ENCODE measurements around the gene LDLRAD3. TPM values are rescaled to one million over a fixed set of nuclear protein-coding genes. Genes with fewer than 3 reads are reported as not detected.
"Not testable (repeated sequence)": the region's sequence is repeated elsewhere in the genome, so short reads cannot be mapped to it uniquely, and the experiment has no call there.

LDLRAD3 gene
- total RNA-seq, 1 experiment from 2014 or later = 19.0 TPM

DNA sequence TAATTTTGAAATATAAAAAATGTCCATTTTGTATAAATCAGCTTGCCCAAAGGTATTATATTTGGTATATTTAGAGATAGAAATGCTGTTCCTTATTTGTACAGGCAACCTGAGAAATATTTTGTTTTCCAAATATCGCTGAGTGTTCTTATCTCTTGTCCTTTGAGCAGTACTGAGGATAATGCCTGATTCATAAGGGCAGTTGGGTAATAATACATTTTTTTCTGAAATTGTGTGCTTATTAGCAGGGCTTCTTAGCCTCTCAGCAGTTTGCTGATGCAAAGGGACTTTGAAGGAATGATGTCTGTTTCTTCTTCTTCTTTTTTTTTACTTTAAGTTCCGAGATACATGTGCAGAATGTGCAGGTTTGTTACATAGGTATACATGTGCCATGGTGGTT, 69.1 kb downstream of the LDLRAD3 start:
- intact Hi-C loops (cut with micrococcal nuclease) = no loop called here
- no peaks in the 10 kb centered on the region for H3K36me3 ChIP-seq (ENCODE audit: control insufficient read depth in 1 of 2, insufficient read depth in 2 of 2, low read length in 2 of 2)
- TF ChIP-seq, protein P1, sequence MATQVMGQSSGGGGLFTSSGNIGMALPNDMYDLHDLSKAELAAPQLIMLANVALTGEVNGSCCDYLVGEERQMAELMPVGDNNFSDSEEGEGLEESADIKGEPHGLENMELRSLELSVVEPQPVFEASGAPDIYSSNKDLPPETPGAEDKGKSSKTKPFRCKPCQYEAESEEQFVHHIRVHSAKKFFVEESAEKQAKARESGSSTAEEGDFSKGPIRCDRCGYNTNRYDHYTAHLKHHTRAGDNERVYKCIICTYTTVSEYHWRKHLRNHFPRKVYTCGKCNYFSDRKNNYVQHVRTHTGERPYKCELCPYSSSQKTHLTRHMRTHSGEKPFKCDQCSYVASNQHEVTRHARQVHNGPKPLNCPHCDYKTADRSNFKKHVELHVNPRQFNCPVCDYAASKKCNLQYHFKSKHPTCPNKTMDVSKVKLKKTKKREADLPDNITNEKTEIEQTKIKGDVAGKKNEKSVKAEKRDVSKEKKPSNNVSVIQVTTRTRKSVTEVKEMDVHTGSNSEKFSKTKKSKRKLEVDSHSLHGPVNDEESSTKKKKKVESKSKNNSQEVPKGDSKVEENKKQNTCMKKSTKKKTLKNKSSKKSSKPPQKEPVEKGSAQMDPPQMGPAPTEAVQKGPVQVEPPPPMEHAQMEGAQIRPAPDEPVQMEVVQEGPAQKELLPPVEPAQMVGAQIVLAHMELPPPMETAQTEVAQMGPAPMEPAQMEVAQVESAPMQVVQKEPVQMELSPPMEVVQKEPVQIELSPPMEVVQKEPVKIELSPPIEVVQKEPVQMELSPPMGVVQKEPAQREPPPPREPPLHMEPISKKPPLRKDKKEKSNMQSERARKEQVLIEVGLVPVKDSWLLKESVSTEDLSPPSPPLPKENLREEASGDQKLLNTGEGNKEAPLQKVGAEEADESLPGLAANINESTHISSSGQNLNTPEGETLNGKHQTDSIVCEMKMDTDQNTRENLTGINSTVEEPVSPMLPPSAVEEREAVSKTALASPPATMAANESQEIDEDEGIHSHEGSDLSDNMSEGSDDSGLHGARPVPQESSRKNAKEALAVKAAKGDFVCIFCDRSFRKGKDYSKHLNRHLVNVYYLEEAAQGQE (IDR thresholded peaks at IDR 0.05; ENCODE audit: low read depth) = no peak
- no peak for TF ChIP-seq EZH2 (IDR thresholded peaks at IDR 0.05)
- TF ChIP-seq YY1 (IDR thresholded peaks at IDR 0.05; ENCODE audit: extremely low read depth, insufficient replicate concordance, low read depth, low read length) = no peak
- TF ChIP-seq RAD21 (IDR thresholded peaks at IDR 0.05; ENCODE audit: low read depth) = no peak
- no peak overlapping the region for H2AFZ ChIP-seq (ENCODE audit: low read depth, low read length, poor library complexity, severe bottlenecking)
- no peak overlapping the region for H3K27ac ChIP-seq (ENCODE audit: low read depth, low read length)
- ChIA-PET RAD21 (ENCODE audit: low non-redundant PET in 1 of 2, low total read pairs in 2 of 2, uncharacterized antibody in 2 of 2, unreplicated experiment in 2 of 2) (no interaction called here), POLR2A (no interaction called here), CTCF (no interaction called here)
- ATAC-seq (no peak), DNase-seq (ENCODE audit: low read depth, low spot score) (no peak)
- no TSS peak for BruUV-seq (replicated peaks)
- peaks cover 36% of the 10 kb centered on the region for H3K79me2 ChIP-seq (ENCODE audit: insufficient read depth, low read length)
- peaks cover 11 to 22% of the 10 kb centered on the region in 2 experiments for H3K4me1 ChIP-seq (ENCODE audit: control insufficient read depth in 1 of 2, insufficient read depth in 2 of 2, low read length in 2 of 2)
- no peaks in the 10 kb centered on the region for H3K27me3 ChIP-seq (ENCODE audit: insufficient read depth, low read length)
- H3K4me3 ChIP-seq (replicated peaks in 1 of 2; ENCODE audit: low read depth in 1 of 2, low read length in 2 of 2) = no peak overlapping the region
- H3K9me2 ChIP-seq (ENCODE audit: insufficient read depth) = no peaks in the 10 kb centered on the region
- no peaks in the 10 kb centered on the region for H3K9me3 ChIP-seq (ENCODE audit: control insufficient read depth in 1 of 2, insufficient read depth in 1 of 2, low read depth in 1 of 2, low read length in 2 of 2)
- H4K20me1 ChIP-seq (ENCODE audit: insufficient read depth) = no peaks in the 10 kb centered on the region
- no peak overlapping the region for H3K4me2 ChIP-seq (ENCODE audit: low read length)
- H3K9ac ChIP-seq (ENCODE audit: low read length) = no peak overlapping the region

DNA sequence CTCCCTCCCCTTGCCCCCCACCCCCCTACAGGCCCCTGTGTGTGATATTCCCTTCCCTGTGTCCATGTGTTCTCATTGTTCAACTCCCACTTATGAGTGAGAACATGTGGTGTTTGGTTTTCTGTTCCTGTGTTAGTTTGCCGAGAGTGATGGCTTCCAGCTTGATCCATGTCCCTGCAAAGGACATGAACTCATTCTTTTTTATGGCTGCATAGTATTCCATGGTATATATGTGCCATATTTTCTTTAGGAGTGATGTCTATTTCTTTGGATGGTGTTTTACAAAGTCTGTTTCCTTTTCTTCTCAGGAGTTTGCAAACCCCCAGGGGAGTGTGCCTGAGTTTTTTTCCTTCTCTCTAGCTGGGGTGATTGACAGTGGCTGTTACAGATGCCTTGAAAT, 69.6 kb downstream of the LDLRAD3 start:
- ATAC-seq; BruUV-seq (replicated peaks); H4K20me1 ChIP-seq (ENCODE audit: insufficient read depth); H3K27ac ChIP-seq (ENCODE audit: low read depth, low read length); H3K4me2 ChIP-seq (ENCODE audit: low read length); H2AFZ ChIP-seq (ENCODE audit: low read depth, low read length, poor library complexity, severe bottlenecking); H3K9me3 ChIP-seq (ENCODE audit: control insufficient read depth in 1 of 2, insufficient read depth in 1 of 2, low read depth in 1 of 2, low read length in 2 of 2); H3K4me3 ChIP-seq (replicated peaks in 1 of 2; ENCODE audit: low read depth in 1 of 2, low read length in 2 of 2); RAD21 ChIA-PET (ENCODE audit: low non-redundant PET in 1 of 2, low total read pairs in 2 of 2, uncharacterized antibody in 2 of 2, unreplicated experiment in 2 of 2); DNase-seq (ENCODE audit: low read depth, low spot score); CTCF ChIA-PET; POLR2A ChIA-PET; intact Hi-C loops (cut with micrococcal nuclease); H3K9me2 ChIP-seq (ENCODE audit: insufficient read depth); H3K36me3 ChIP-seq (ENCODE audit: control insufficient read depth in 1 of 2, insufficient read depth in 2 of 2, low read length in 2 of 2); H3K9ac ChIP-seq (ENCODE audit: low read length); H3K27me3 ChIP-seq (ENCODE audit: insufficient read depth, low read length): not testable (repeated sequence)
- peaks cover 36% of the 10 kb centered on the region for H3K79me2 ChIP-seq (ENCODE audit: insufficient read depth, low read length)
- peaks cover 11 to 22% of the 10 kb centered on the region in 2 experiments for H3K4me1 ChIP-seq (ENCODE audit: control insufficient read depth in 1 of 2, insufficient read depth in 2 of 2, low read length in 2 of 2)
